Urothelium cell line (cell line): ENCODE measurements around the gene HK2.
"Not testable (repeated sequence)": the region's sequence is repeated elsewhere in the genome, so short reads cannot be mapped to it uniquely, and the experiment has no call there.

Source experiments
- DNase-seq: peaks from one replicate; pipeline ENCODE4 v3.0.0; 2011; ENCODE audit warnings: low spot score, mixed read lengths
- FAIRE-seq: peaks from 2 replicates; lab custom pipeline; 2011; peaks lifted over from hg19 to GRCh38; lab: Jason Lieb, UNC

Gene HK2

GRCh38 chr2:74834792-74835755, 1.1 kb downstream of the HK2 start:
- peak; percentile 85 for DNase-seq
- FAIRE-seq, result no peak

- FAIRE-seq, result no peak
- peak; percentile 79 for DNase-seq
These were observed 2.1 kb downstream of the HK2 start for GRCh38 chr2:74835831-74836674.

GRCh38 chr2:74836675-74837401, 2.9 kb downstream of the HK2 start:
- DNase-seq (no peak), FAIRE-seq (no peak)

- DNase-seq (no peak), FAIRE-seq (no peak)
These were observed 7.7 kb downstream of the HK2 start for GRCh38 chr2:74841641-74842040.

GRCh38 chr2:74843433-74843832, 9.5 kb downstream of the HK2 start:
- FAIRE-seq (no peak), DNase-seq (peak; percentile 43)

- DNase-seq (no peak), FAIRE-seq (no peak)
These were observed 10.0 kb downstream of the HK2 start for GRCh38 chr2:74843899-74844298.

- DNase-seq (no peak), FAIRE-seq (no peak)
These were observed 10.8 kb downstream of the HK2 start for GRCh38 chr2:74844752-74845151.

- FAIRE-seq (peak; percentile 61), DNase-seq (peak; percentile 91)
These were observed 11.4 kb downstream of the HK2 start for GRCh38 chr2:74845217-74845751.

- no peak for FAIRE-seq
These were observed 12.1 kb downstream of the HK2 start for GRCh38 chr2:74845991-74846390.

GRCh38 chr2:74846481-74846880, 12.6 kb downstream of the HK2 start:
- FAIRE-seq (no peak), DNase-seq (no peak)

More at GRCh38 chr2:74845991-74846390, 12.1 kb downstream of the HK2 start:
- no peak for DNase-seq

GRCh38 chr2:74847070-74847858, 13.3 kb downstream of the HK2 start:
- FAIRE-seq, result no peak
- DNase-seq, result no peak

GRCh38 chr2:74849228-74849892, 15.4 kb downstream of the HK2 start:
- DNase-seq, result no peak
- no peak for FAIRE-seq

GRCh38 chr2:74850496-74851190, 16.7 kb downstream of the HK2 start:
- FAIRE-seq, result no peak
- no peak for DNase-seq

- DNase-seq (peak; percentile 40), FAIRE-seq (no peak)
These were observed 17.3 kb downstream of the HK2 start for GRCh38 chr2:74851191-74851566.

- not testable (repeated sequence) for DNase-seq
These were observed 19.4 kb downstream of the HK2 start for GRCh38 chr2:74853360-74853759.

GRCh38 chr2:74854401-74854800, 20.5 kb downstream of the HK2 start:
- FAIRE-seq, result no peak
- no peak for DNase-seq

More at GRCh38 chr2:74853360-74853759, 19.4 kb downstream of the HK2 start:
- not testable (repeated sequence) for FAIRE-seq

- not testable (repeated sequence) for DNase-seq, FAIRE-seq
These were observed 21.3 kb downstream of the HK2 start for GRCh38 chr2:74855114-74855707.

- DNase-seq (no peak), FAIRE-seq (no peak)
These were observed 22.2 kb downstream of the HK2 start for GRCh38 chr2:74856004-74856578.
